ENCODE data around the gene DUSP6. TPM values are rescaled to one million over a fixed set of nuclear protein-coding genes. Genes with fewer than 3 reads are reported as not detected.

The DUSP6 gene
- total RNA-seq, 1 experiment from 2014 or later = 20.3 TPM

DNA sequence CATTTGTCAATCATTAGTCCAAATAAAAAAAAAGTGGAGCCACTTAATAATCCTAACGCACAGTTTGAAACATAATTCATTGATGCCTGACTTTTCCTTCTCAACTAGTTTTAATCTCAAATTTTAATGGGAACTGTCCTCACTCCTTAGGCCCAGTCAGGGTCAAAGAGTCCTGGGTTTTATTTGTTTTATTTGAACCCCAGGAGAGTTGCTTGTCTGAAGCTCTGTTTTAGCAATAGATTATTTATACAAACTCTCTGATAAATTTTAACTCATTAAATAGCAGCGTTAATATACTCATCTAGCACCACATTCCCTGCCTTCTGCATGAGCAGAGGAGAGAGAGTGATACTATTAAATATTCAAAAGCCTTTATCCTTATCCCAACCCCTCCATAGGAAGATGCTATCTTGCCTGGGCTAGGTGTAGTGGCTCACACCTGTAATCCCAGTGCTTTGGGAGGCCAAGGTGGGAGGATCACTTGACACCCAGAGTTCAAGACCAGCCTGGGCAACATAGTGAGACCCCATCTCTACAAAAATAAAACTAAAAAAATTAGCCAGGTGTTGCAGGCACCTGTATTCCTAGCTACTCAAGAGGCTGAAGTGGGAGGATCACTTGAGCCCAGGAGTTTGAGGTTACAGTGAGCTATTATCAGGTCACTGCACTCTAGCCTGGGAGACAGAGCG is 14.5 kb upstream of the DUSP6 start:
- DNase-seq (ENCODE audit: low read depth, low spot score) = no peak
- Histone ChIP-seq H3K27me3 (ENCODE audit: control insufficient read depth, insufficient read depth, low read length) (no peaks in the 10 kb centered on the region), H3K4me3 (ENCODE audit: low read depth in 2 of 2, low read length in 2 of 2) (no peak overlapping the region), H3K36me3 (ENCODE audit: control insufficient read depth, insufficient read depth, low read length) (no peaks in the 10 kb centered on the region), H3K9me3 (ENCODE audit: control insufficient read depth, insufficient read depth, low read depth, low read length) (no peaks in the 10 kb centered on the region), H3K4me1 (ENCODE audit: control insufficient read depth, insufficient read depth, low read length) (peaks cover 4% of the 10 kb centered on the region; the same call in 1 of the 2 replicates), H3K27ac (ENCODE audit: low read length) (no peak overlapping the region)
- ChIA-PET POLR2A (no interaction called here), CTCF (no interaction called here)
- in situ Hi-C loops (cut with HindIII; ENCODE audit: low pct_unique_long_range_greater_than_20kb, low sequenced_read_pairs) = no loop called here
- BruUV-seq (replicated peaks) = no TSS peak
- ATAC-seq = no peak
- TF ChIP-seq, protein P1, sequence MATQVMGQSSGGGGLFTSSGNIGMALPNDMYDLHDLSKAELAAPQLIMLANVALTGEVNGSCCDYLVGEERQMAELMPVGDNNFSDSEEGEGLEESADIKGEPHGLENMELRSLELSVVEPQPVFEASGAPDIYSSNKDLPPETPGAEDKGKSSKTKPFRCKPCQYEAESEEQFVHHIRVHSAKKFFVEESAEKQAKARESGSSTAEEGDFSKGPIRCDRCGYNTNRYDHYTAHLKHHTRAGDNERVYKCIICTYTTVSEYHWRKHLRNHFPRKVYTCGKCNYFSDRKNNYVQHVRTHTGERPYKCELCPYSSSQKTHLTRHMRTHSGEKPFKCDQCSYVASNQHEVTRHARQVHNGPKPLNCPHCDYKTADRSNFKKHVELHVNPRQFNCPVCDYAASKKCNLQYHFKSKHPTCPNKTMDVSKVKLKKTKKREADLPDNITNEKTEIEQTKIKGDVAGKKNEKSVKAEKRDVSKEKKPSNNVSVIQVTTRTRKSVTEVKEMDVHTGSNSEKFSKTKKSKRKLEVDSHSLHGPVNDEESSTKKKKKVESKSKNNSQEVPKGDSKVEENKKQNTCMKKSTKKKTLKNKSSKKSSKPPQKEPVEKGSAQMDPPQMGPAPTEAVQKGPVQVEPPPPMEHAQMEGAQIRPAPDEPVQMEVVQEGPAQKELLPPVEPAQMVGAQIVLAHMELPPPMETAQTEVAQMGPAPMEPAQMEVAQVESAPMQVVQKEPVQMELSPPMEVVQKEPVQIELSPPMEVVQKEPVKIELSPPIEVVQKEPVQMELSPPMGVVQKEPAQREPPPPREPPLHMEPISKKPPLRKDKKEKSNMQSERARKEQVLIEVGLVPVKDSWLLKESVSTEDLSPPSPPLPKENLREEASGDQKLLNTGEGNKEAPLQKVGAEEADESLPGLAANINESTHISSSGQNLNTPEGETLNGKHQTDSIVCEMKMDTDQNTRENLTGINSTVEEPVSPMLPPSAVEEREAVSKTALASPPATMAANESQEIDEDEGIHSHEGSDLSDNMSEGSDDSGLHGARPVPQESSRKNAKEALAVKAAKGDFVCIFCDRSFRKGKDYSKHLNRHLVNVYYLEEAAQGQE (IDR thresholded peaks at IDR 0.05; ENCODE audit: insufficient read depth in 1 of 2, low read depth in 2 of 2, low read length in 1 of 2) = no peak
- TF ChIP-seq SIN3A (IDR thresholded peaks at IDR 0.05; ENCODE audit: borderline replicate concordance, insufficient read depth, low read depth, low read length) = no peak
- intact Hi-C loops (cut with micrococcal nuclease; ENCODE audit: unreplicated experiment) = no loop called here

DNA sequence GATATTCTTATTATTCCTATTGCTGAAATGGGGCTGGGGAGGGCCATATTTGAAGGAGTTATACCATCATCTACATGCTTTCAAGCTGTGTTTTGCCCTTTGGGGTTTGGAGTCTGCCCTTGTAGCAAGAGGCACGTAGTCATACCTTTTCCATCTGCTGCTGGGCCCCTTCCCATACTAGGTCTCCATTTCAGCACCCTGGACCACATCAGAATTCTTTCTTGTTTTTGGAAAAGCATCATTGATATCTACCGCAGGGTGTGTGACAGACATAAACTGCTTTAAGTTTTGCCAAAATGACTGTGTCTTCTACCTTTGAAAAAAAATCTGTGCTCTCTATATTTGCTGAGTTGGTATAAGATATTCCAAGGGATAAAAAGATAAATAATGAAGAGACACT is 12.3 kb upstream of the DUSP6 start:
- ATAC-seq = no peak
- H3K4me3 ChIP-seq (ENCODE audit: low read depth in 2 of 2, low read length in 2 of 2) = no peak overlapping the region
- CTCF ChIA-PET = interaction anchor here (0.6 kb wide), 1 partner anchor 208 kb away, joined by 3 read pairs; no protein-coding TSS in a partner anchor
- no TSS peak for BruUV-seq (replicated peaks)
- no peaks in the 10 kb centered on the region for H3K36me3 ChIP-seq (ENCODE audit: control insufficient read depth, insufficient read depth, low read length)
- POLR2A ChIA-PET = no interaction called here
- no peaks in the 10 kb centered on the region for H3K4me1 ChIP-seq (ENCODE audit: control insufficient read depth, insufficient read depth, low read length)
- TF ChIP-seq, protein P1 (IDR thresholded peaks at IDR 0.05; ENCODE audit: insufficient read depth in 1 of 2, low read depth in 2 of 2, low read length in 1 of 2) = peak in 1 of 2 experiments; percentile 50; a peak in 1 of 4 replicates
- TF ChIP-seq SIN3A (IDR thresholded peaks at IDR 0.05; ENCODE audit: borderline replicate concordance, insufficient read depth, low read depth, low read length) (no peak), POLR2AphosphoS5 (IDR thresholded peaks at IDR 0.05; ENCODE audit: low read depth, low read length) (no peak), TCF7L2 (IDR thresholded peaks at IDR 0.05; ENCODE audit: low read depth, low read length) (no peak)
- TF ChIP-seq, protein P2, sequence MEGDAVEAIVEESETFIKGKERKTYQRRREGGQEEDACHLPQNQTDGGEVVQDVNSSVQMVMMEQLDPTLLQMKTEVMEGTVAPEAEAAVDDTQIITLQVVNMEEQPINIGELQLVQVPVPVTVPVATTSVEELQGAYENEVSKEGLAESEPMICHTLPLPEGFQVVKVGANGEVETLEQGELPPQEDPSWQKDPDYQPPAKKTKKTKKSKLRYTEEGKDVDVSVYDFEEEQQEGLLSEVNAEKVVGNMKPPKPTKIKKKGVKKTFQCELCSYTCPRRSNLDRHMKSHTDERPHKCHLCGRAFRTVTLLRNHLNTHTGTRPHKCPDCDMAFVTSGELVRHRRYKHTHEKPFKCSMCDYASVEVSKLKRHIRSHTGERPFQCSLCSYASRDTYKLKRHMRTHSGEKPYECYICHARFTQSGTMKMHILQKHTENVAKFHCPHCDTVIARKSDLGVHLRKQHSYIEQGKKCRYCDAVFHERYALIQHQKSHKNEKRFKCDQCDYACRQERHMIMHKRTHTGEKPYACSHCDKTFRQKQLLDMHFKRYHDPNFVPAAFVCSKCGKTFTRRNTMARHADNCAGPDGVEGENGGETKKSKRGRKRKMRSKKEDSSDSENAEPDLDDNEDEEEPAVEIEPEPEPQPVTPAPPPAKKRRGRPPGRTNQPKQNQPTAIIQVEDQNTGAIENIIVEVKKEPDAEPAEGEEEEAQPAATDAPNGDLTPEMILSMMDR (IDR thresholded peaks at IDR 0.05) = no peak
- H3K27ac ChIP-seq (ENCODE audit: low read length) = no peak overlapping the region
- in situ Hi-C loops (cut with HindIII; ENCODE audit: low pct_unique_long_range_greater_than_20kb, low sequenced_read_pairs) (no loop called here), intact Hi-C loops (cut with micrococcal nuclease; ENCODE audit: unreplicated experiment) (no loop called here)
- DNase-seq (ENCODE audit: low read depth, low spot score) = no peak
- H3K27me3 ChIP-seq (ENCODE audit: control insufficient read depth, insufficient read depth, low read length) = no peaks in the 10 kb centered on the region
- H3K9me3 ChIP-seq (ENCODE audit: control insufficient read depth, insufficient read depth, low read depth, low read length) = no peaks in the 10 kb centered on the region

Measured in Panc1 (cell line).